HG03432 (cell line): ENCODE results near the gene ADAT3.

Experiments
- ATAC-seq: cut with Tn5 transposase; IDR thresholded peaks from one replicate; pipeline ENCODE4 v1.9.1; 2021; ENCODE audit warnings: mild to moderate bottlenecking, moderate library complexity; ENCODE audit not compliant: unreplicated experiment

The ADAT3 gene

DNA sequence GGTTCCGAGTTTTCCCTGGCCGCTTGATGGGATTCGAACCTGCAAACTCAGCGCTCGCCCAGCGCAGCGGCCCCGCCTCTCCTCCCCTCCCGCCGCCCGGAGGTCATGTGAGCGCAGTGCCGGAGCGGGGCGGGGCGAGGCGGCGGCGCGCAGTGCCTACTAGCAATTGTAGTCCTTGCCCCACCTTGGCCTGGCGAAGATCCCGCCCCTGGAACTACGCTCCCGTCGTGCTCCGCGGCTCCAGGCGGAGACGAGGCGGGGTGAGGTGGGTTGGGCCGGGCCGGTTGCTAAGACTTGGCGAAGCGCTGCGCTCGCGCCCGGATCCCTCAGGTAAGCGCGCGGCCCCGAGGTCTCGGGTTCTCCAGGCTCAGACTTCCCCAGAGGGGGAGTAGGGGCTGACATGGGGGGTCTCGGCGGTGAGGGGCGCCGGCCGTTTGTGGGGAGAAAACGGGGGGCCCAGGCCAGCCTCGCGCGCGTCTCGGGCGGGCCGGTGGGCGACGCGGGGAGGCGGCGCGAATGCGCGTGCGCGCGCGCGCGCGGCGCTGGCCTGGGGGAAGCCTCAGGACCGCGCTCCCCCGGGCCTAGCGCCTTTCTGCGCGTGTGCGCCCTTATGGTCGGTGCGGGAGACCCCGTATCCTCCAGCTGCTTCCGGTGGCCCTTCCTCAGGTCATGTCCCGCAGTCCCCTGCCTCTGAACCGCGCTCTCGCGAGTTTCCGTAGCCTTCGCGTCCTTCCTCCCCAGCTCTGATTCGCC, at the start of gene ADAT3, which contains the start of gene SCAMP4:
ADAT3 (plus strand) TSS at position 290 of the 753 bp plus-strand sequence. CDS start 6,649 bp downstream, outside the sequence.
SCAMP4 (plus strand) TSS at position 290 of the 753 bp plus-strand sequence. CDS start 9,621 bp downstream, outside the sequence.
- ATAC-seq, result peak; percentile 78

DNA sequence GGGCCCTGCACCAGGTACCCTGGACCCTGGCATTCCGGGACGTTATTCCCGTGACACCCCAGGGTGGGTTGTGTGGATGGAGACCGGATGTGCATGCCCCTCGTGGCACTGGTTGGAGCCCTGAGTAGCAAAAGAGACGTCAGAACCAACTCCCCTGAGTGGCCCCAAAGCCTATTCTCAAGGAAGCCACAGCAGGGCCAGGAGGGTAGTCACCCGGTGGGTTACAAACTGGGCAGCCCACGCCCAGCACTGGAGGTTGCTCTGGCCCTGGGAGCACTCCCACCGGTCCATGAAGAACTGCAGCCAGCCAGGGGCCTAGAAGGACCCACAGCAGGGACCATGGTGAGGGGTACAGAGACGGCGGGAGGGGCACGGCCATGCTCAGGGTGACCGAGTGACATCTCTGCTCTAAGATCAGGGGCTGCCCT, 49.4 kb upstream of the ADAT3 start:
- ATAC-seq, result no peak

DNA sequence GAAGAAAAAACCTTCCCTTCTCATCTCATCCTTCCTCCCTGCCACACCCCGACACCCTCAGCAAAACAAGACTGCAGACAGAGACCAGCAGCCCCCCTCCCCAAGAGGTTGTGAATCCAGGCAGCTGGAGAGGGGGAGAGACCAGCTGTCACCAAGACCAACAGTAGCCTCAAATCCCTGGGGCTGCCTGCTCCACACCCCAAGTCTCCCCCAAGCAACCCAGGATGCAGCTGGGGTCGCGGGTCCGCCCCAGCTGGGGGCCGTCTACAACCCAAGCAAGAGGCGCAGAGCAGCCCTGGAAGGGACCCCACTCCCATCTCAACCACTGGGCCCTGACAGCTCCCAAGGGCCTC, 48.9 kb upstream of the ADAT3 start:
- ATAC-seq, result no peak

DNA sequence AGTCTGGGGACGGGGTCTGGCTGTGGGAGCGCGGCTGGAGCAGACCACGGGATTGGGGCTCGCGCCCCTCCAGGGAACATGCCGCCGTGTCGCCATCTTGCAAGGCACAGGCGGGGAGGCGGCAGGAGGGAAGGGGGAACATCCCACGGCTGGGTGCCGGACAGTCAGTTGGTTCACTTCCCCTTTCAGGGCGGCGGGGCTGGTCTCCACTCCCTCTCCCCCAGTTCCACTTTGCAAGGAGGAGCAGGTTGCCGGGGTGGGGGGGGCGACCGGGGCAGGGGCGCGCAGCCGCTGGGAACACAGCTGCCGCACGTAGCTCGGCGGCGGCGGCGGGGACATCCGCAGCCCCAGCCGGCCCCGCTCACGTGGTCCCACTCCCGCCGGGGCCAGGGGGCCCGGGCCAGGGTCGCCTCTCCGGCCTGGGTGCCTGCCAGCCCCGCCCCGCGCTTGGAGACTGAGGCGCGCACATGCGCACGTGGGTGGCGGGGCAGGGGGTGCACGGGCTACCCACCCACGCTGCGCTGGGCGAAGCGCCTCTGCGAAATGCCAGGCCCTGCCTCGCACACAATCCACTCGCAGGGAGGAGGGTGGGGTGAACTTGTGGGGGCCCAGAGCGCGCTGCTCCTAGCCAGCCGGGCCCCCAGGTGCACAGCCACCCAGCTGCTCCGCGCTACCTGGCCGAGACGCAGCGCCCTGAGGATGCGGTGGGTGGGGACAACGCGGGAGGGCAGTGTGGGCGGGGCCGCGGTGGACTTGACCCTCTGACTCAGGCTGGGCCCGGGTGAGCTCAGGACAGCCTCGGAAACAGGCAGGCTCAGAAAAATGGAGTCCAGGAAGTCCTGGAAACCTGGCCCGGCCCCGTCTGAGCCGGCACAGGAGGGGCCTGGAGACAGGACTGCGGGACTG, 48.2 kb upstream of the ADAT3 start:
- ATAC-seq, result no peak

DNA sequence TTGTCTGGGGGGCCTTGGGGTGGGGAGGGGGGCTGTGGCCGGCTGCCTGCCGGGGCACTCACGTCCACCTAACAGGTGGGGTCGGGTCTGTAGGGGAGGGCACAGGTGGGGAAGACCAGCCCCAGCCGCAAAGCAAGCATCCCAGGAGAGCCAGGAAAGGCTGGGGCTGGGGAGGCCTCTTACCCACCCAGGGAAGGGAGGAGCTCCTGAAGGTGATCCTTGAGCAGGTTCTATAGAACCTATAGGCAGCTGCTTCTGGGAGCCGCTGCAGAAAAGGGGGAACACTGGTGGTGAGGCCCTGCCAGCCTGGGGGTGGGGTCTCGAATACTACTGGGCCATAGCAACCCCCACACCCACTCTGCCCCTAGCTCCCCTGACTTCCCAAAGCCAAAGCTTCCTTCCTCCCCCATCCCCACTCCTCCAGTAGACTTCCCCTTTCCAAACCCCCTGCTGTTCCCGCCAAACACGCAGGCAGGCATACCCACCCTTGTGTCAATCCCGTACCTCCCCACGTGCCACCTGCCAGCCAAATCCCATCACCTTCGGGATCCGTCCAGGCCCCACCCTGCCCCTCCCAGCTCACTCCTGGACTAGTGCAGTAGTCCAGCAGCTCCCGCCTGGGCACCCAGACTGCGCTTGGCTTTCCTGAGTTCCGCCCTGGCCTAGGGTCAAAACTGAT, 47.4 kb upstream of the ADAT3 start:
- no peak for ATAC-seq

DNA sequence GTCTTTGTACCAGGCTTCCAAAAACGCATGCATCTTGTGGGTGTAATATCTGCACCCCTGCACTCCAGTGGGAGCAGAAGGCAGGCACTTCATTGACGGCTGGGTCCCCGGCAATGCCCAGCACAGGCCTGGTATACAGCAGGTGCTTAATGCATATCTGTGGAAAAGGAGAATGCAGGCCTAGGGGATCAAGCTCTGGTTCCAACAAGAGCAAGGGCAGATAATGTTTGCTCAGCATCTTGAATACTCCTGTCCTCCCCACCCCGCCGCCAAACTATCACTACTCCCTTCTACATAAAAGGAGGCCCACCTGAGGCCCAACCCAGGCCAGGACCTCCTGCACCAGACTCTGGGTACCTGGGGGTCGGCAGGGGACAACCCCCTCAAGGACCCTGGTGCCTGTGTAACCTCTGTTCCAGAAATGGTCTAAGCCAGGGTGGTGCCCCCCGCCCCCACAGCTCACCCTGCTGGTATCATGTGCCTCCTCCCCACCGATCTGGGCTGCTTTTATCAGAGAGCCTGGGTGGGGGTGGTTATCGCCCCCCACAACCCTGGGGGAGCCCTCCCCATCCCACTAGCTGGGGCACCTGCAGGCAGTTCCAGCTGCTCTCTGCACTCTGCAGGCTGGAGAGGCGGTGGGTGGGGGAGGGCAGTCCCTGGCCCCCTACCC, 46.7 kb upstream of the ADAT3 start:
- ATAC-seq, result no peak

- no peak for ATAC-seq
Measured at GRCh38 chr19:1859331-1859781, 45.8 kb upstream of the ADAT3 start.

GRCh38 chr19:1860042-1860775, 45.0 kb upstream of the ADAT3 start:
- ATAC-seq, result no peak

DNA sequence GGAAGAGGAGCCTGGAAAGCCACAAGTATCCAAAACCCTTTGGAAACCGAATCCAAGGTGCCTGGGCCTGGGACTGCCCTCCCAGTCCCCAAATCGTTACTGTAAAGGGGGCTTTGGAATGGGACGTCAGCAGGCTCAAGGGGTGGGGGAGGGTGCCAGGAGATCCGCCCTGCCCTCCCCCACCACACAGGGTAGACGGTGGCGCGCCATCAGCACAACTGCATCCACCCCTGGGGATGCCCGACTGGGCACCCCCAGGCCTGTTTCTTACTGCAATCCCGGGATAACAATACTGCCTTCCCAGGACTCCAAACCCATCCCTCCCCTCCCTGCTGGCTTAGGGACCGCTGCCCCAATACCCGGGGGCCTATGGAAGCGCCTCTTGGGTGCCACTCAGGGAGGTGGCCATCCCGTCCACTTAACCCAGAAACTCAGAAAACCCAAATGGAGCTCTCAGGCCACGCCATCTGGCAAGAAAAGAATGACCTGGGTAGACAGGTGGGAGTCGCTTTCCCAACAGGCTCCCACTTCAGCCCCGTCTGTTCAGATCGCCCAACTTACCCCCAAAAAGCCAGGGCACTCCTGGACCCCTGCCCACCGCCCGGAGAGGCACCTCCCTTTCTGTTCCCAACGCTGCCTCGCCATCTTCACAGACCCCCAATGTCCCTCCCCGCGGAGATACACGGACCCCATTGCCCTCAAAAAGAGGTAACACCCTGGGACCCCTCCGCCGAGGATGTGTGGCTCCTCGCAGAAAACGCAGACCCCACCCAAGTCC, 44.2 kb upstream of the ADAT3 start:
- ATAC-seq, result no peak

GRCh38 chr19:1861599-1862031, 43.6 kb upstream of the ADAT3 start:
- ATAC-seq, result no peak

- no peak for ATAC-seq
Measured at GRCh38 chr19:1862068-1862423, 43.2 kb upstream of the ADAT3 start.

GRCh38 chr19:1862424-1863327, 42.5 kb upstream of the ADAT3 start:
- peak; percentile 23 for ATAC-seq

GRCh38 chr19:1863328-1863637, 41.9 kb upstream of the ADAT3 start, which contains the start of gene KLF16:
TSS of gene KLF16 (minus strand) at chr19:1863579. CDS start at chr19:1863497, 82 bp downstream.
- ATAC-seq, result no peak

- ATAC-seq, result peak; percentile 53
Measured at GRCh38 chr19:1863638-1864479, 41.3 kb upstream of the ADAT3 start.

DNA sequence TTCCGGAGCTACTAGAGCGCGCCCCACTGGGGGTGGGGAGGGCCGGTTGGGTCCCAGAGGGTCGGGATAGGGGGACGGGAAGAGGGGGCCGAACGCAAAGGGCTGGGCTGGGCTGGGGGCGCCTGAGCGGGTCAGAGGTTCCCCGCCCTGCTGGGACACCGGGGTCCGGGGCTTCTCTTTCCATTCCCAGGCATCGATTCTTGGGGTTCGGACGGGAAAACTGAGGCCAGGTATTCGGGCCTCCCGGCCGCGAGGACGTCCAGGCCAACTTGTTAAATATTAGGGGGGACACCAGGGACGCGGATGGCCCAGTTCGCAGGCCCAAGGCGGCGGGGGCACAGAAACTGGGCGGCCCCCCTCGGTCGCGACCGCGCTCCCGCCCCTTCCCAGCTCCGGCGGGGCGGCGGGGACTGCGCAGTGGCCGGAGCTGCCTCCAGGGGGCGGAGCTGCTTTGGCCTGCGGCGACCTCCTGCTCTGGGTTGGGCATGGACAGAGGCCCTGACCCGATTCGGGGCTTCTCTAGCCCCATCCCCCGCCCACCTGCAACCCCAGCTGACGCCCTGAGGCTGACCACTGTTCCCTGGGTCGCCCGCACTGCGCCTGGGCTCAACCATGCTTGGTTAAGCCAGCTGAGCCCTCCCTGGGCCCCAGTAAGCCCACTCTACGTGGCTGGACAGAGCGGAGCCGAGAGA, 40.6 kb upstream of the ADAT3 start:
- peak; percentile 35 for ATAC-seq

DNA sequence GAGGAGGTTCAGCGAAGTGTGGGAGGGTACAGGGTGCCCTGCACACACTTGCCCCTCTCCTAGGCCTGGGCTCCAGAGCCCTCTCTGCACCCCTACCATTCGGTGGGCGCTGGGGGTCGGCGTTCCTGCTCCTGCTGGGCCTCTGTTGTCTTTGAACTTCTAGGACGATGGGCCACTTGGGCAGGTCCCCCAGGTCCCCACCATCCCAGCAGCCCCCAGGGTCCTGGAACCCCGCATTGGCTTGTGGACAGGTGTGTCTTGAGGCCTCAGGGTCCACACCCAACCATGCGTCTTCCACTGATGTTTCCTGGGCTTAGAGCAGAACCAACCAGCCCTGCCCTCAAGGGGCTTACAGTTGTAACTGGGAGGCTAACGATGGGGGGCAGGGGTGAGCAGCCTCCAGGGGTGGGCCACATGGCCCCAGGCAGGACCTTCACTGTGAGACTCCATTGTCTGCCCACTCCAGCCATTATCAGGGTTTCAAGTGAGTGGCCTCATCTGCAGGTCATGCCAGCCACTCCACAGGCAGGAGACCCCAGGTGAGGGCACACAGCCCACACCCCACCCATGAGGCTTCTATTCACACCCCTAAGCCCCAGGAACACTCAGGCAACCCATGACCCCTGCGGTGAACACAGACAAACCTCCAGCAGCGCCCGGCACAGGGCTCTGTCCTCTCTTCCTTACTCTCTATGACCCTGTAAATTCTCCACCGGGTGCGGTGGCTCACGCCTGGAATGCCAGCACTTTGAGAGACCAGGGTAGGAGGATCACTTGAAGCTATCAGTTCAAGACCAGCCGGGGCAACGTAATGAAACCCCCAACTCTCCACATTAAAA, 39.8 kb upstream of the ADAT3 start:
- ATAC-seq, result no peak
